Smooth muscle cell of the brain vasculature (primary cell): ENCODE measurements around the gene TERT.
"Not testable (repeated sequence)": the region's sequence is repeated elsewhere in the genome, so short reads cannot be mapped to it uniquely, and the experiment has no call there.

Source experiments
- DNase-seq: peaks from one replicate; pipeline ENCODE4 v3.0.0-alpha.2; 2012; ENCODE audit warnings: low read depth, low spot score

Gene TERT

GRCh38 chr5:1278656-1279442 lies 16.0 kb downstream of the TERT start:
- no peak for DNase-seq

- no peak for DNase-seq
Observed at GRCh38 chr5:1278216-1278615, 16.7 kb downstream of the TERT start.

GRCh38 chr5:1277781-1278180 lies 17.1 kb downstream of the TERT start:
- DNase-seq = no peak

- no peak for DNase-seq
Observed at GRCh38 chr5:1277331-1277730, 17.5 kb downstream of the TERT start.

- no peak for DNase-seq
Observed at GRCh38 chr5:1276930-1277329, 17.9 kb downstream of the TERT start.

DNA sequence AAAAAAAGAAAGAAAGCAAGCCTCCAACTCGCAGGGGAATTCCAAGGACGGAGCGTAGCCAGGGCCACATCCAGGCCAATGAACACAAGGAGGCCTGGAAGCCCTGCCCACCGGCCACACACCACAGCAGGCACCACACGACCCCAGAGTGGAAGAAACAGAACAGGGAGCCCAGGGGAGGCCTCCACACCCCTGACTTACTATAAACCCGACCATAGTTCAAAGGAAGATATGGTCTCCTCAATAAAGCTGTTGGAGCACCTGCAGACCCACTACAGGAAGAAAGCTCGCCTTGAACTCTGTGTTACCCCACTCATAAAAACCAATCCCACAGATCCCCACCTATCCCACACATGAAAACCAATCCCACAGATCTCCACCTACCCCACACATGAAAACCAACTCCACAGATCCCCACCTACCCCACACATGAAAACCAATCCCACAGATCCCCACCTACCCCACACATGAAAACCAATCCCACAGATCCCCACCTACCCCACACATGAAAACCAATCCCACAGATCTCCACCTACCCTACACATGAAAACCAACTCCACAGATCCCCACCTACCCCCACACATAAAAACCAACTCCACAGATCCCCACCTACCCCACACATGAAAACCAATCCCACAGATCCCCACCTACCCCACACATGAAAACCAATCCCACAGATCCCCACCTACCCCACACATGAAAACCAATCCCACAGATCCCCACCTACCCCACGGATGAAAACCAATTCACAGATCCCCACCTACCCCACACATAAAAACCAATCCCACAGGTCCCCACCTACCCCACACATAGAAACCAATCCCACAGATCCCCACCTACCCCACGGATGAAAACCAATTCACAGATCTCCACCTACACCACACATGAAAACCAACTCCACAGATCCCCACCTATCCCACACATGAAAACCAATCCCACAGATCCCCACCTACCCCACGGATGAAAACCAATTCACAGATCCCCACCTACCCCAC lies 19.2 kb downstream of the TERT start:
- DNase-seq = not testable (repeated sequence)

DNA sequence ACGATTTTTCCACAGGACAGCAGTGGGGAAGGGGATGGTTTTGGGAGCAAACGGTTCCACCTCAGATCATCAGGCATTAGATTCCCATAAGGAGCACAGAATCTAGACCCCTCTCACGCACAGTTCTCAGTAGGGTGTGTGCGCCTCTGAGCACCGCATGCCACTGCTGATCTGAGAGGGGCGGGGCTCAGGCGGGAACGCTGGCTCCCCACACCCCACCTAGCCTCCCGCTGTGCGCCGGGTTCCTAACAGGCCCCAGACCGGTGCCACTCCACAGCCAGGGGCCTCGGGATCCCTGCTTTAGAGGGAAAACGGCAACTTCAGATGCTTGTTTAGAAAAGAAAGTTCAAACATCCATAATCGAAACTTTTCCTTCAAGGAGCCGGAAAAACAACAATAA lies 20.4 kb downstream of the TERT start:
- no peak for DNase-seq

GRCh38 chr5:1273745-1274144 lies 21.1 kb downstream of the TERT start:
- DNase-seq = no peak

DNA sequence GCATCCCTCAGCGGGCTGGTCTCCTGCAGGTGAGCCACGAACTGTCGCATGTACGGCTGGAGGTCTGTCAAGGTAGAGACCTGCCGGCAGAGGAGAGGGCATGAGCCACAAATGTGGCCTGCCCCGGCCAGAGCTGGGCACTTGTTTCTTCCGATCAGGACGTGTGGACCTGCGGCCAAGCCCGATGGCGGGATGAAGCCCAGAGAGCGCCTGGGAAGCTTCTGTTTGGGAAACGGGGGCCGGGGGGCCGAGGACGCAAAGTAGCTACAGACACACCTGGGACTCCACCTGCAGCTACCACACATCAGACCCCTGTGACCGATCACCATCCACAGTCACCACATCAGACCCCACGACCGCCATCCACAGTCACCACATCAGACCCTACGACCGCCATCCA lies 22.7 kb downstream of the TERT start:
- DNase-seq = no peak

GRCh38 chr5:1270933-1271914 lies 23.6 kb downstream of the TERT start:
- no peak for DNase-seq

DNA sequence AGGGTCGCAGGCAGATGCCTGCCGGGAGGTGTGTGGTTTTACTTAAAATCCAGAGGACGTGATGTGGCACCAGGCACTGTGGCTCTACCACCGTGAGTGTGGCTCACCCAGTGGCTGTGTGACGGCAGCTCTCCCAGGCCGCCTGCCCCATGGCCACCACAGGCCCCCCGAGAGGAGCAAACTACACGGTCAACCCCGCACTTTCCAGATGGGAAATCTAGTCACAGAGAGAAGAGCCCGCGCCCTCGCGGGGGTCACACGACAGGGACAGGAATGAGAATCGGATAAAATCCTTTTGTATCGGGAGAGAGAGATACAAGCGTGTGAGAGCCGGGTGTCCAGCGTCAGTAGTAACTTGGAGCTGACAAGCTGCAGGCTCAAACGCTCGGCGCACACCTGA lies 24.4 kb downstream of the TERT start:
- DNase-seq = no peak

DNA sequence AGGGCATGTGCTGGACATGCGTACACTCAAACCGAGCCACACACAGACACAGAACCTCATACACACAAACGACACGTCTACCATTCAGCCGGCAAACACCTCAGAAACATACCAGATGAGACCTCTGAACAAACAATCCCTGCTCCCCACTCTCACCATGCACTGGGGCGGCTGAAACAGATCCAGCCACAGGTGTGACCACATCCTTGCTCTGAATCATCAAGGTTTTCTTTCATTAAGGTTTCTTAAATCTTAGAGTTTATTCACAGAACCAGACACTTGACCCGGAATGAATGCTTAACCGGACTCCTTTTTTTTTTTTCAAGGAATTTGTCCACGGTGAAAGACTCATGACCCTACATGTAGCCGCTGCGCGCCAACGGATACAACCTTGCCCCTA lies 26.2 kb downstream of the TERT start:
- DNase-seq = no peak

- DNase-seq = no peak
Observed at GRCh38 chr5:1268056-1268455, 26.8 kb downstream of the TERT start.

DNA sequence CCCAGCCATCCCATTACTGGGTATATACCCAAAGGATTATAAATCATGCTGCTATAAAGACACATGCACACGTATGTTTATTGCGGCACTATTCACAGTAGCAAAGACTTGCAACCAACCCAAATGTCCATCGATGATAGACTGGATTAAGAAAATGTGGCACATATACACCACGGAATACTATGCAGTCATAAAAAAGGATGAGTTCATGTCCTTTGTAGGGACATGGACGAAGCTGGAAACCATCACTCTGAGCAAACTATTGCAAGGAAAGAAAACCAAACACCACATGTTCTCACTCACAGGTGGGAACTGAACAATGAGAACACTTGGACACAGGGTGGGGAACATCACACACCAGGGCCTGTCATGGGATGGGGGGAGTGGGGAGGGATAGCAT lies 27.4 kb downstream of the TERT start:
- not testable (repeated sequence) for DNase-seq

DNA sequence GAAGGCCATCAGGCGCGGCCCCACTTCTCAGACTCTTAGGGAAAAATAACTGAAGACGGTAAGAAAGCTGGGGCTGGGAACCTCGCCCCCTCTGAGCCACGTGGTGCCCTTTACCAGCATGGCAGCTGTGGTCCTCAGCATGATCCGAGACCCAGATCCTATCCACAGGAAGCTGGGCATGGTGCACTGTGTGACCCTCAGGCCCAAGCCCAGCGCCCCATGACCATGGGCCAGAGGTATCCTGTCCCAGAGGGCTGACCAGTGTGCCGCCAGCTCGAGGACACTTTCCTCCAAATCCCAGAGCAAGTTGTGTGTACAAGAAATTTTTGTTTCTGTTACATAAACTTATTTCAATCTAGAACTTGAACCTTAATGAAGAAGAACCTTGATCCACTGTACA lies 28.1 kb downstream of the TERT start:
- no peak for DNase-seq

GRCh38 chr5:1265461-1266455 lies 29.1 kb downstream of the TERT start:
- DNase-seq = no peak

- DNase-seq = no peak
Observed at GRCh38 chr5:1265026-1265425, 29.8 kb downstream of the TERT start.

DNA sequence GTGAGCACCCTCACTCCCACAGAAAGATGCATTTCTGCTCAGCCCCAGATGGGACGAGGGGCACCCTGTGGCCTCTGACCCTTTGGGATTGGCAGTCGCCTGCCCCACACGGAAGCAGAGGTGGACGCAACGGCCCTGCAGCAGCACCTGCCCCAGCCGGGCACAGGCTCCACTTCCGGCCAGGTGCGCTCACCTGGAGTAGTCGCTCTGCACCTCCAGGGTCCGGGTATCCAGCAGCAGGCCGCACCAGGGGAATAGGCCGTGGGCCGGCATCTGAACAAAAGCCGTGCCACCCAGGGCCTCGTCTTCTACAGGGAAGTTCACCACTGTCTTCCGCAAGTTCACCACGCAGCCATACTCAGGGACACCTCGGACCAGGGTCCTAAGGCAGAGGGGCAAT lies 30.7 kb downstream of the TERT start:
- DNase-seq = no peak

- no peak for DNase-seq
Observed at GRCh38 chr5:1262381-1262780, 32.5 kb downstream of the TERT start.

- no peak for DNase-seq
Observed at GRCh38 chr5:1261643-1262042, 33.2 kb downstream of the TERT start.
